GM19324 (cell line): Measurements from ENCODE around the gene GABRB3.

Experiments used
- ATAC-seq: cut with Tn5 transposase; IDR thresholded peaks from one replicate; pipeline ENCODE4 v1.9.1; 2021; ENCODE audit warnings: mild to moderate bottlenecking, moderate library complexity; ENCODE audit not compliant: unreplicated experiment, low FRiP score

Gene GABRB3

DNA sequence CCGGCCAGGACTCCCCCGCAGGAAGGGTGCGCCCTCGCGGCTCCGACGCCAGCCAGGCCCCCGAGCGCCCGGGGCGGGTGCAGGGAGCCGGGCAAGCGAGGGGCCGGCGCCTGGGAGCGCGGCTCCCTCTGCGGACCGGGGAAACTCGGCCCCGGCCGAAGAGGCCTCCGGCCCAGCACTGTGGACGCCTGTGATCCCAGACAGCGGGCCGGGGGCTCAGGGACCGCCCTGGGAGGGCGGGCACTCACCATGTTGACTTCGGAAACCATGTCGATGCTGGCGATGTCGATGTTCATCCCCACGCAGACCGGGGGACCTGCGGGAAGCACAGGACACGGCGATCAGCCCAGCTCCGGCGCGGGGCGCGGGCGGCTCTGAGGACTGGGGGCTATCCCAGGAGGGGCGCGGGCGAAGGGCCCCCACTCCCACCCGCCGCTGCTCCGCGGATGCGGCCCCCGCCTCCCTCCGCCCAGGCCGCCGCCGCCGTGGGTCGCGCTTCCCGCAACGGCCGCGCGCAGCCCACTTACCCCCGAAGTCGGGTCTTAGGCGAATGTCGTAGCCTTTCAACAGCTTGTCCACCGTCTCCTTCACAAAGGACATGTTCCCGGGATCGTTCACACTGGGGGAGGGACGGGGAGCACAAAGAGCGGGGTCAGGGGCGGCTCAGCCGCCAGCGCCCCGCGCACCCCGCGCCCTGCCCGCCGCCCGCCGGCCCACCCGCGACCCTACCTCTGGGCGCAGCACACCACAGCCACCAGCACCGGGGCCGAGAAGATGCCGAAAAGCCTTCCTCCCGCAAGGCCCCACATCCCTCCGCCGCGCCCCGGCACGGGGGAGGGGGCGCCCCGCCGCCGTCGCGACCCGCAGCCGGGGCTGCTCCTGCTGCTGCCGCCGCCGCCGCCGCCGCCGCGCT, at the start of gene GABRB3:
TSS of gene GABRB3 (minus strand) at position 913 of the 913 bp plus-strand sequence.
- no peak for ATAC-seq

DNA sequence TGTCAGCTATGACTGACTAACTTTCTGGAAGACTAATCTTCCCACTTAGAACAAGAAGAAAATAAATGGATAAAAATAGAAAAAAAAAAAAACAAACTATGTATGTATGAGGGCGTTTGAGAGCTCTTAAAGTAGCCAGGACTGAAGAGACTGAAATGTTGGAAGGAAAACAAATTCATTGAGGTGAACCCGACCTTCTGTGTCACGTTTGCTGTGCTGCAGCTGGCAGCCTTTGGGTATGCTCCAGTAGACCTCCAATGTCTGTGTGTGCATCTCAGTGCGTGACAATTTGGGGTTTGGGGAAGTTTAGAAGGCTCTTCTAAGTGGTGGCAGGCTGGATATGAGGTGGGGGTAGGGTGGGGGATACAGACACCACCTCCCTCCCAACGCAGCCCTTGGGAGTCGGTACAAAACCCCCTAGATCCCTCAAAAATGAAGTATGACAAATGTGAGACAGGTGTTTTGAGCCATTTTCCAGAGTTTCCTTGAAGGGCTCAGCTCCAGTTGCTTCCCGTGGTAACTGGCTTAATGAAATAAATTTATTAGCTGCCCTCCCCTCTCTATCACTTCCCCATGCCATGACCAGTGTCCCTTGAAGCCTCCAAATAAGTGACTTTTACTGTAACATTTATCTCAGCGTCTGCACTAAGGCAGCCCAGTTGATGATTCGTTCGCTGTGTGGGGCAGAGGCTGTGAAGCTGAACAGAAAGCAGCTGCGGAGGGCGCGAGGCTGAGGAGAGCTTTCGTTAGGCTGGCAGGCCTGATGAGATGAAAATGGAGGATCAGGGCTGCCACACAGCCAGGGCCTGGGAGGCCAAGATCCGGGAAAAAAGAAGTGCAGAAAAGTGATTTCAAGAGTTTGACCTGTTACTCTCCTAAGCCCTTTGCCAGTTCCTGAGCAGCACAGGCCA, 34.9 kb upstream of the GABRB3 start:
- ATAC-seq, result no peak

DNA sequence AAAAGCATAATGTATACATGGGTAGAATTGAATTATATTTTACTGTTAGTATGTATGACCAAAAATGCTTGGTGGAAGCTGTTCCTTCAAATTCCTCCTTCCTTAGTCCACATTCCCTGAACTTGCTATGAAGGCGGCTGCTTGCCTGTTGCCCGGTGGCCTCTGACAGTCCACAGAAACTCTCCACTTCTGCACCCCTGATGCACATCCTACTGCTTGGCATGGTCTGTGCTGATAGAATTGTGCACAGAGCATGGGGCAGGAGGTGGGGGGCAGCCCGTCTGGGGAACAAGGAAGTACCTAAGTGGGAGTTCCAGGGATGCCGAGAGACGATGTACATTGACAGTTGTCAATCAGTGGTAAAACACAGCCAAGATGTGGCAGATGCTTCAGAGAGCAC, 33.7 kb upstream of the GABRB3 start:
- no peak for ATAC-seq

DNA sequence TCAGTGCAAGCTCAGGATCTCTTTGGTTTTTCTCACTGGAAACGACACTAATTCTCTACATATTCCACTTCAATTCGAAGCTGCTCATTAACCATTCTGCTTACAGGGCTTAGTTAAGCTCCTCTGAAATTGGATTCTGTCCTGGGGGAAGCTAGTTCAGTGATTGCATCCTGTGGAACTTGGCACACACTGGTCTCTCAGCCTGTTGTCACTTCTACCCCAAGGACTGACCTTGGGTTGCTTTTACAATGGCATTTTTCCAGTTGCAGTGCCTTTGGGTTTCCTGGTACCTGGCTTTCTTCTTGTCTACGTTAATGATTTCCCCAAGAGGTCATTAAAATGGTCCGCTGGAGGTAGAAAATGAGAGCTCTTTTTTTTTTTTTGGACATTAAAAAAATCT, 33.3 kb upstream of the GABRB3 start:
- no peak for ATAC-seq

DNA sequence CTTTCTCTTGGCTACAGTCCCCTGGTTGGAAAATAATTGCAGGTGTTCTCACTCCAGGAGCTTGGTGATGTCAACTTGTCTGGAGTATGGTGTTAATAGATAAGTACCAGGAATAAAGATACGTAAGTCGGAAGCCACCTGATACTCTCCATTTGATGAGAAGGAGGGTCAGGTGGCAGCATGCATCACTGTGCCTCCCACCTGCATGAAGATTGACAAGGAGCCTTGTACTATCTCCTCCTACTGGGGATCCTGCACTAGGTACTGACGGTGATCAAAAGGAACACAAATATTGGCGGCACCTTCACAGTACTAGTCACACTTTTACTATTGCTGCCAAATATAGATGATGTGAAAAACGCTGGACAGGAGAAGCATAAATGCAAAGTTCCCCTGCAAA, 32.6 kb upstream of the GABRB3 start:
- no peak for ATAC-seq

DNA sequence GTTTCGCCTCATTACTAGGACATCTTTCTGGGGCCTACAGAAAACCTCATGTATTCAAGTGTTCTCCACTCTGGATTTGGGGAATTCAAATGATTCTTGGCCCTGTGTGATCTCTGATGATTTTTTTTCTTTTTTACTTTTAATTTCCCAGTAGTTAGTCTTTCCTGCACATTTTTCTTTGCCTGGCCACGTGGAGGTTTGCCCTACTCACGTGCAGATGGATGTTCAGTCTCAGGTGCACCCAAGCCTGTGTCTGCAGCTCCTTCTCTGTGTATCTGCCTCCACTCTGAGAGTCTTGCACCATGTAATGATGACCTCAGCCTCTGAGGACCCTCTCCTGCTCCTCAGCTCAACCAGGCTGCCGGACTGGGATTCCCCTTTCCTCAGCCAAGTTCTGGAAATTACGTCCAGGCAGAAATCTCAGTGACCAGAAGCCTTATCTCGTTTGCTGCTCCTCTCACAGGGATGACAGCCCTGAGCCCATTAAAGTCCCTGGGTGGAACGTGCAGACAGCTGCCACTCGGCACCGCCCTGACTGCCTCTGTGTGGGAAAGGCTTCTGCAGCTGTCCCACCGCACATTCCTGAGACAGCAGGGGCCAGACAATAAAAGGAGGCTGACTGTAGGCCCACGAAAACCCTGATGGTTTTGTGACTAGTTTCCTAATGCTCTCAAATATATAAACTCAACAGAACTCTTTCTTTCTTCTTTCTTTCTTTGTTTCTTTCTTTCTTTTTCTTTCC, 31.4 kb upstream of the GABRB3 start:
- ATAC-seq, result no peak

DNA sequence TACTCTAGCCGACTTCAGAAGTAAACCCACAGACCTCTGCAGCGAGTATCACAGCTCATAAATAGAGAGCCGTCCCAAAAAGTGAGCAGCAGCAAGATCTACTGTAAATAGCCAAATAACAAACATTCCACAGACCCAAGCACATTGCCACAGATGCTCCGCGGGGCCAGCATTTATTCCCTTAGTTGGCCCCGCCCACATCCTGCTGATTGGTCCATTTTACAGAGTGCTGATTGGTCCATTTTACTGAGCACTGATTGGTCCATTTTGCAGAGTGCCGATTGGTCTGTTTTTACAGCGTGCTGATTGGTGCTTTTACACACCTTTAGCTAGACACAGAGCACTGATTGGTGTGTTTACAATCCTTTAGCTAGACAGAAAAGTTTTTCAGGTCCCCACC, 17.3 kb upstream of the GABRB3 start:
- ATAC-seq, result no peak

DNA sequence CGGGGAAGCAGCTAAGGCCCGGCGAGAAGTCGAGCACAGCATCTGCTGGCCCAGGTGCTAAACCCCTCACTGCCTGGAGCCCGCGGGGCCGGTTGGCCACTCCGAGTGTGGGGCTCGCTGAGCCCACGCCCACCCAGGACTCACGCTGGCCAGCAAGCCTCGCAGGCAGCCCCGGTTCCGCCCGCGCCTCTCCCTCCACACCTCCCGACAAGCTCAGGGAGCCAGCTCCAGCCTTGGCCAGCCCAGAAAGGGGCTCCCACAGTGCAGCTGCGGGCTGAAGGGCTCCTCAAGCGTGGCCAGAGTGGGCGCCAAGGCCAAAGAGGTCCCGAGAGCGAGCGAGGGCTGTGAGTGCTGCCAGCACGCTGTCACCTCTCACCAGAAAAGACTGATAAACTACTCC, 8.9 kb upstream of the GABRB3 start:
- ATAC-seq, result no peak

DNA sequence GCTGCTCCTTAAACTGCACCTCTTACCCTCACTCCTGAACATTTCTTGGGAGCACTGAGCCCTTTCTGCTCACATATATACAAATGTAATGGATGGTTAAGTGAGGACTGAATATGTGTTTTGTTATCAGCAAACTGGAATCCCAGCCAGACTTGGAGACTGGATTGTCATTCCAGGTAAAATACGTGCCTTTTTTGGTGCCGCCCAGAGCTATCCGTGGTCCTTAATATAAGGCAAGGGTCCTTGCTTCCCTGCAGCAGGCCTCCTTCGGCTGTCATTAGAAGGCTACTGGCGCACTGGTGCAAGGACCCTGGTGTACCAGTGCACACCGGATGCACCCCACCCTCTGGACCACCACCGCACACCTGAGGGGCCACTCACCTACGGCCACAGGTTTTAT, 1.1 kb upstream of the GABRB3 start:
- no peak for ATAC-seq

DNA sequence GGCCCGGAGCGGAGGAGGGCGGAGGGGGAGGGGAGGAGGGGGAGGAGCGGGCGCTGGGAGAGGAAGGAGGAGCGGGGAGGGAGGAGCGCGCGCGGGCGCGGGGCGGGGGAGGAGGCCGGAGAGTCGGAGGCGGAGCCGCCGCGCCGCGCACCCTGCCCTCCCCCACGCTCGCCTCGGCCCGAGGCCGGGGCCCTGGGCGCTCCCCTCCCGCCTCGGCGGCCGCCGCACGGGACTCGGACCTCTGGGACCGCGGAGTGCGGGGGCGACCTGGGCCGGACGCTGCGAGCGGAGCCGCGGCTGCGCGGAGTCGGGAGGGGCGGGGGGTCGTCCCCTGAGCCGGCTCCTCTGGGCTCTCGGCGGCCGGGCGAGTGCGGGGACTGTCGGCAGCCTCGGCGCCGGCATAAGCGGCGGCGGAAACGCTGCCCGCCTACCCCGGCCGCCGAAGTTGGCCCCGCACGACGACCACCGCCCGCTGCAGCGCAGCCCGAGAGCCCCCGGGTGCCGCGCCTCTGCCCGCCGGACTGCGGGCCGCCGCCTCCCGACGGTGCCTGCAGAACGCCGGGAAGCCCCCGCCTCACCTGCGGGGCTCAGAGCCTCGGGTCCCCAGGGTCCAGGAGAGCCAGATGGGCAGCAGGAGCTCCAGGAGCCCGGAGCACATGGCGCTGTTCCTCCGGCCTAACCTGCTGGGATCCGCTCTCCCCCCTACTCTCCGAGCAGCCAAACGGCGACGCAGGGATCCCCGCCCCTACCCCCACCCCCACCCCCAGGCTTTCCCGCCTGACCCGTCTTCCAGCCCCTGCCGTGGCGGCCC, 406 bp upstream of the GABRB3 start:
- no peak for ATAC-seq

DNA sequence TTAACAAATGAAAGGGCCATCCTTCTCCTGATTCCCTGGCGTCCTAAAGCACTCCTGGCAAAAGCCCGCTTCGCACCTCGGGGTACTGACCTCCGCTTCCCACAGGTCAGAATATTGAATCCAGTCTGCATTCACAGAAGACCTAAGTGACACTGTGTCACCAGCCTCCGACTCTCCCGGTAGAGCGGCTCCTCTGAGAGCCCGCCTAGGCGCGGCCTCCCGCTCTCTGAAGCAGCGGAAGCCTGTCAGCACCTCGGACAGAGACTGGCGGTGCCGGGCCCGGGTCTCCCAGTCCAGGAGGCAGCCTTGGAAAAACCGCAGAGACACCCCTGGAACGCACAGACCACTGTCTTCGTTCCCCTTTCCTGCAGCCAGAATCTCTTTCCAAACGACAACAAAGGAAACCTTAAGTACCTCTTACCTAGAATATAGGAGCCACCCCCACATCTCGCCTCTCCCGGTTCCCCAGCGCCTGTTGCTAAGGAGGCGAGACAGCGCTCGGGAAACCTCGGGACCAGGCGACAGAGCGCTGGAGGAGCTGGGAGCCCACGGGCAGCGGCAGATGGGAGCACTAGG, 1.2 kb downstream of the GABRB3 start:
- no peak for ATAC-seq

DNA sequence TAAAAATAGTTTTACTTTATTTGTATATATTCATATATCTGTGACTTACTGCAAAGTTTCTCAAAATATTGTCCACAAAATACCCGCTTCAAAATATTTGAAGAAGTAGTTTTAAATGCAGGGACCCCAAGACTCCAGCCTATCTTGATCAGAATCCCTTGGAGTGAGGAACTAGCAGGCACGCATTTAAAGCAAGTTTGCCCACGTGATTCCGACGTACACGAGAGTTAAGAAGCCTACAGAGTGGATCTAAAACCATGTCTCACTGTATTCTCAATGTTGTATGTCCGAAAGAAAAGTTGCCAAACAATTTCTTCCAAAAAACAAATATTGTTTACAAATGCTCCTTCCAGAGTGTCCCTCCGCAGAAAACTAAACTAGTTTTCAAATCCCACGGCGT, 1.7 kb downstream of the GABRB3 start:
- ATAC-seq, result no peak

DNA sequence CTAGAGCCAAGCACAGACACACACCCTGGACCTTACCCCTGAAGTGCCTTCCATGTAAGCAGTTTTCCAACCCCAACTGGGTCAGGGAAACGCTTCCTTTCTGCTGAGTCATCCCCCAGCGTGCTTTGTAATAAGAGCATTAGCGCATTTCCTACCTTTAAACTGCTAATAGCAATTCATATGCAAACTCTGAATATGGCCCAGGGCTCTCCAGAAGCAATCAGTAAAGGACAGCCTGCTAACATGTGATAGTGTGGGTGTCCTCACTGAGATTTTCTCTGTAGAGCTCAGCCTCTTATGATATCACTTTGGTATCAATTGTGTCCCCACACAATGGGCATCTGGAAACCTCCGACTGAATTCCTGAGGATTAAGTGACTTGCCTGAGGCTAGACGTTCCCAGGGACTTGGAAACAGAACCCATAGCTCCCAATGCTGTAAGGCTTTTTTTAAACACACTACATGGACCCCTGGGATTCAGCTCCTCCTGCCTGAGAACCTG, 5.6 kb downstream of the GABRB3 start:
- ATAC-seq, result no peak

DNA sequence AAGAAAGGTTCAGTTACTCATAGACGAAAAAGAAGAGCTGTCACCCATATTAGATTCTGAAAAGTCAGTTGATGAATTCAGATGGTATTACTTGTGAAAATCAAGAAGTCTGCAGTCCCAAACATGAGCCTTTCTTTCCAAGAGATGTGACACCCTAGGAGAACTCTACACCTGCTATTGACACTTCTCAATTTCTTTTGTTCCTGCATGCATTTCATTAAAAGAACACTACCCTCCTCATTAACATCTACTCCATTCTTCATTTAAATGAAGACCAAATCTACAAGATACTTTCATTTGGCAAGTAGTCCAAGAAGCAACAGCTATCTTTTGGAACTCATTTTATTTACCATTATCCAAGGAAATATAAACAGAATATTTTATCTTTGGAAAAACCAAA, 6.6 kb downstream of the GABRB3 start:
- ATAC-seq, result no peak

DNA sequence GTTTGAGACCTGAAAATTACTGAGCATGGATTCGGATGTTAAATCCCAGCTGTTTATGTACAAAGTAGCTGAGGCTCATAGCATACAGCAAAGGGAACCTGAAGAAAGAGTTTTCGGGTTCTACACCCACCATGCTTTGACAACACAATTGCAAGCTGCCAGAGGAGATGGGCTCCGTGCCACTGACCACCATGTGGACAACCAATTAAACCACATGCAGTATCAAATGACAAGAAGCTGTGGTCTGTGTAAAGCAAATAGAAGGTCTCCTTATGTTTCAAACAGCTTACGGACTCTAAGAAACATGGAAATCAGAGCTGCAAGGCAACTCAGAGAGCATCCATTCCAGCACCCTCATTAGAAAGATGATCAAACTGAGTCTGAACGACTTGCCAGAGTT, 12.9 kb downstream of the GABRB3 start:
- no peak for ATAC-seq

DNA sequence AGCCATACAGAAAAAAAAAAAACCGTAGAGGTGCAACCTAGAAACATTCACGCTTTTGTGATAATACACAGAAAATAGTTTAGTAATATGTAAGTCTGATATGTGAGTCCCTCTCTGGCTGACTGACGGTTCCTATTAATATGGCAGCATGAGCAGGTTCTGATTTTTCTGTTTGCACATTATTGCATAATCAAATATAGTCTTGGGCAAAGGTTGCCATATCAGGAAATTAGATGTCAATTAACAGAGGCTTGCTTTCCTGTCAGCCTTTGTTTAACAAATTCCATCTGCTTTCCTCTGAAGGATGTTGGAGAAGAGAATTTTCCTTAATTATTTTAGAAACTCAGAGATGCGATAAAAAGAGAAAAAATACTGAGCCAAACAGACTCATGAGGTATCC, 14.8 kb downstream of the GABRB3 start:
- no peak for ATAC-seq

DNA sequence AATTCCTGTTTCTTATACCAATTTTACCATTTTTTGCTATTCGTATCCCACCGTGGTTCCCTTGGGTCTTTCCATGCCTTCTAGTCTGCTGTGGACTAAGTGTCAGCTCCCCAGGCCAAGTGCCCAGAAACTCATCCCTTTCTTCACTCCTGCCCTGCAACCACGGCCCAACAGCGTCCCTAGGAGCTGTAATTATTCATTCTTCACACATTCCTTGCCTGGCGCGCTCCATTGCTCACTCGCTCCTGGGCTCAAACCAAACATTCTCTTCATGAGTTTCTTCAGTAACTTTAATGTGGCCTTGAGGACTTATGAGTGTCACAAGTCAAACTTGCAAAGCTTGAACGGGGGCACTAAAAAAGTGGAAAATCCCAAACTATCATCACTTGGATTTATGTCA, 15.7 kb downstream of the GABRB3 start:
- ATAC-seq, result no peak

DNA sequence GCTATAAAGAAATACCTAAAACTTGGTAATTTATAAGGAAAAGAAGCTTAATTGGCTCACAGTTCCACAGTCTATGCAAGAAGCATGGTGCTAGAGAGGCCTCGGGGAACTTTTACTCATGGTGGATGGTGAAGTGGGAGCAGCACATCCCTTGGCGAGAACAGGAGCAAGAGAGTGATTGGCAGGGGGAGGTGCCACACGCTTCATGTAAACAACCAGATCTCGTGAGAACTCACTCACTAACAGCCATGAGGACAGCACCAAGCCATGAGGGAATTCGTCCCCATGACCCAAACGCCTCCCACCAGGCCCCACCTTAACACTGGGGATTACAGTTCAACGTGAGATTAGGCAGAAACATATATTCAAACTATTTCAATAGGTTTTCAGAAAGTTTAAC, 28.0 kb downstream of the GABRB3 start:
- ATAC-seq, result no peak

DNA sequence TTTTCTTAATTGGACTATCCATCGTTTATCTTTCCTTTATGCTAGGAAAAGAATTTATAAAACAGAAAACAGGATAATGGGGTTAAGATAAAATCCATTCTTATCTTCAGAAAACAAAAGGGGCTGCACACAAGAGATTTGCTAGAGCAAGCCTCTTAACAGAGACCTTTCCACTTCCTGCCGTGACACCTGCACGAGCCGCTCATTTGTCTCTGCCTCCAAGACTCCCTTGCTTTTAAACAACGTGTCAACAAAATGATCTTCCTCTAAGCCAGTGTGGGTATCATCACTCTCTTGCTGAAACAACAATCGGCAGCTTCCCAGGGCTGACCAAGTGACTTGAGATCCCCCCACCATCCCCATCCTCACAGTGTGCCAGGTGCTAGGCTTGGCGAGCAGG, 33.1 kb downstream of the GABRB3 start:
- no peak for ATAC-seq

DNA sequence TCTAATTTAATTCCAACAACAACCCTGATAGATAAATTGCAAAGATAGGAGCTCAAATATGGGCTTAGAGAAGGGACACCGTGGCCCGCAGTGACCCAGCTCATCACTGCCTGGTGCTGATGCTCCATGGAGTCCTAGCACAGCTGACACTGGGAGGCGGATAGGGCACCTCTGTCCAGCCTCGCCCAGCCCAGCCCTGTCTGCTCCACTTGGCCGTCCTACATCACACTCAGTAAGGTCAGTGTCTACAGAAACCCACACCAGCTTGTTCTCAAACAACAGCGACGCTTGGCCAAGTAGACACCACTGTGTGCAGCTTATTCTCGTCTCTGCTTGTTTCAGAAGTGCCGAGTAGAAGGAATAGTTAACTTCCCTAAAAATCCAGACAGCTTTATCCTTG, 33.9 kb downstream of the GABRB3 start:
- ATAC-seq, result no peak
